22Rv1 (cell line): ENCODE results near the gene DTNBP1.

ENCODE experiments used
- ZFX ChIP-seq: fragments of 450-650 bp; IDR thresholded peaks from 2 replicates; pipeline ENCODE4 v1.6.1; 2017; ENCODE audit warnings: antibody characterized with exemption, borderline replicate concordance
- TF ChIP-seq, protein P1 (sequence below): fragments of 450-650 bp; IDR thresholded peaks from 2 replicates; pipeline ENCODE4 v1.5.1; 2017; ENCODE audit warnings: mild to moderate bottlenecking

DNA sequence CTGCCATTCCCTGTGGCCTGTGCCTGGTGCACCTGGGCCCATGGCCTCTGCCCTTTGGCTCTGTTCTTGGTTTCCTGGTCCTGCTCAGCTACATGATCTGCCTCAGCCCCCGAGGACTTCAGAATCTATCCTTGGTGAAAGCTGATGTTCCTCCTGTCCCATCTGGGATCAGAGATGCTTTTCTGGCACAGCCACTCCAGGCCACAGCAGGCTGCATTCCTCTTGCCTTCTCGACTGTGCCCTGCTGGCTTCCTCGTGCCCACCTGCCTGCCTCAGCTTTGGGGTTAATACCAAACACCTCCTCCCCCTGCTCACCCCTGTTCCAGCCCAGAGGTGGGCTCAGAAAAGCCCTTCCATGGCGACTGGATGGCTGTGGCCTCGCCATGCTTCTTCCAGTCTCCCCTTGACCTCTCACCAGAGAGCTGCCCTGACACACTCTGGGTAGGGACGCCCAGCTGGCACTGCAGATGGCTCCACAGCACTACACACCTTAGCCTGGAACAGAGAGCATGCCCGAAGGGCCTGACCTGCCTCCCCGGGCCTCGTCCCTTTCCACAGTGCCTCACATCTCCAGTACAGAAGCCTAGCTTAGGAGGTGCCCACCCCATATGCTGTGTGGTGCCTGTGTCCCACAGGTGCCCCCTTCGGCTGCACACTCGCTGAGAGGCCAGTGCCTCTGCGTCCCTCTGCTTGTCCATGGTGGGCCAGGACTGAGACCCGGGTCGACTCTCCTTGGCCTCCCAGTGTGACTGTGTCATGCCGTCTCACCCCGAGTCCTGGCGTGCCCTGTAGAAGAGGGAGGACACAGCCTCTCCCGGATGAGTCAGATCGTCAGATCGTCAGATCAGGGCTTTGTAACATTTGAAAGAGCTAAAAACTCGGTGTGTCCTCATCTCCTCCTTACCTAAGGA is 148.8 kb downstream of the DTNBP1 start:
- TF ChIP-seq, protein P1, sequence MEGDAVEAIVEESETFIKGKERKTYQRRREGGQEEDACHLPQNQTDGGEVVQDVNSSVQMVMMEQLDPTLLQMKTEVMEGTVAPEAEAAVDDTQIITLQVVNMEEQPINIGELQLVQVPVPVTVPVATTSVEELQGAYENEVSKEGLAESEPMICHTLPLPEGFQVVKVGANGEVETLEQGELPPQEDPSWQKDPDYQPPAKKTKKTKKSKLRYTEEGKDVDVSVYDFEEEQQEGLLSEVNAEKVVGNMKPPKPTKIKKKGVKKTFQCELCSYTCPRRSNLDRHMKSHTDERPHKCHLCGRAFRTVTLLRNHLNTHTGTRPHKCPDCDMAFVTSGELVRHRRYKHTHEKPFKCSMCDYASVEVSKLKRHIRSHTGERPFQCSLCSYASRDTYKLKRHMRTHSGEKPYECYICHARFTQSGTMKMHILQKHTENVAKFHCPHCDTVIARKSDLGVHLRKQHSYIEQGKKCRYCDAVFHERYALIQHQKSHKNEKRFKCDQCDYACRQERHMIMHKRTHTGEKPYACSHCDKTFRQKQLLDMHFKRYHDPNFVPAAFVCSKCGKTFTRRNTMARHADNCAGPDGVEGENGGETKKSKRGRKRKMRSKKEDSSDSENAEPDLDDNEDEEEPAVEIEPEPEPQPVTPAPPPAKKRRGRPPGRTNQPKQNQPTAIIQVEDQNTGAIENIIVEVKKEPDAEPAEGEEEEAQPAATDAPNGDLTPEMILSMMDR: no peak
- no peak for TF ChIP-seq ZFX
